HepG2 (cell line): ENCODE measurements around the gene KCNQ1OT1. TPM values are rescaled to one million over a fixed set of nuclear protein-coding genes. Genes with fewer than 3 reads are reported as not detected.

ENCODE experiments used
- ATF4 ChIP-seq, 2 experiments: fragments of 450-650 bp in 1 of 2; sonication (generic) in 1 of 2; formaldehyde crosslinking; IDR thresholded peaks; 2 replicates each; pipeline versions ENCODE4 v1.5.0 to v1.8.0; 2020 to 2022; ENCODE audit warnings: mild to moderate bottlenecking in 1 of 2, missing genetic modification reagents in 1 of 2
- BORCS8-MEF2B ChIP-seq: sonication (generic); formaldehyde crosslinking; IDR thresholded peaks from 2 replicates; pipeline ENCODE4 v1.8.0; 2022; ENCODE audit warnings: mild to moderate bottlenecking, missing genetic modification reagents
- DNMT3B ChIP-seq: conservative IDR thresholded peaks from 2 replicates; pipeline ENCODE4 v1.6.1; 2016; ENCODE audit warnings: missing biosample characterization, control low read depth
- DPF2 ChIP-seq: sonication (generic); formaldehyde crosslinking; IDR thresholded peaks from 2 replicates; pipeline ENCODE4 v1.4.0; 2020; ENCODE audit warnings: mild to moderate bottlenecking, low read depth, missing genetic modification reagents, borderline replicate concordance
- HIVEP1 ChIP-seq: sonication (generic); formaldehyde crosslinking; IDR thresholded peaks from 2 replicates; pipeline ENCODE4 v1.4.0; 2020; ENCODE audit warnings: mild to moderate bottlenecking, missing genetic modification reagents
- PAXIP1 ChIP-seq: sonication (generic); formaldehyde crosslinking; conservative IDR thresholded peaks from 2 replicates; pipeline ENCODE4 v1.4.0; 2020; ENCODE audit warnings: mild to moderate bottlenecking, missing genetic modification reagents, moderate library complexity
- RAD51 ChIP-seq: fragments of 450-650 bp; IDR thresholded peaks from 2 replicates; pipeline ENCODE4 v1.6.1; 2016; ENCODE audit warnings: borderline replicate concordance
- RBFOX2 ChIP-seq: fragments of 200-400 bp; formaldehyde crosslinking; IDR thresholded peaks from 2 replicates; pipeline ENCODE4 v1.6.1; 2017; ENCODE audit warnings: low read depth, mild to moderate bottlenecking, low read length
- SMARCE1 ChIP-seq: fragments of 450-650 bp; IDR thresholded peaks from 2 replicates; pipeline ENCODE4 v1.6.1; 2017; ENCODE audit warnings: borderline replicate concordance
- TAF1 ChIP-seq: sonication (generic); formaldehyde crosslinking; IDR thresholded peaks from 2 replicates; pipeline ENCODE4 v1.4.0; 2020; ENCODE audit warnings: missing genetic modification reagents
- ZMYM3 ChIP-seq: sonication (generic); formaldehyde crosslinking; IDR thresholded peaks from 2 replicates; pipeline ENCODE4 v1.5.1; 2020; ENCODE audit warnings: mild to moderate bottlenecking, missing genetic modification reagents
- ZNF235 ChIP-seq: sonication (generic); formaldehyde crosslinking; IDR thresholded peaks from 2 replicates; pipeline ENCODE4 v1.8.1; 2023; ENCODE audit warnings: mild to moderate bottlenecking, missing genetic modification reagents, borderline replicate concordance
- ZNF543 ChIP-seq: sonication (generic); formaldehyde crosslinking; IDR thresholded peaks from 2 replicates; pipeline ENCODE4 v1.4.0; 2020; ENCODE audit warnings: mild to moderate bottlenecking, missing genetic modification reagents
- ZNF670 ChIP-seq: sonication (generic); formaldehyde crosslinking; IDR thresholded peaks from 2 replicates; pipeline ENCODE4 v1.8.0; 2022; ENCODE audit warnings: mild to moderate bottlenecking, missing genetic modification reagents, borderline replicate concordance
- polyA plus RNA-seq, 8 experiments: library from polyadenylated mRNA; depleted of rRNA in 3 of 8; stranded (reverse) in 7 of 8; unstranded in 1 of 8; fragments of >200 nt; fragmentation: Illumina TruSeq in 4 of 8; extraction: Trizol in 4 of 8; gene quantifications; 2 replicates each; pipeline versions ENCODE4 v1.2.1 to v1.2.3, GENCODE V29; 2011 to 2016; ENCODE audit warnings: low read depth in 4 of 8, missing spikeins in 1 of 8, mixed read lengths in 1 of 8; ENCODE audit not compliant: insufficient read depth in 1 of 8
- total RNA-seq, 5 experiments: library from RNA; depleted of rRNA; stranded (reverse); fragments of >200 nt; fragmentation: Illumina TruSeq; extraction: Trizol; gene quantifications; 2 replicates each; pipeline ENCODE4 v1.2.3, GENCODE V29; 2016; ENCODE audit warnings: low read depth in 1 of 5
- TF ChIP-seq, protein P1 (sequence below): fragments of 450-650 bp; IDR thresholded peaks from 2 replicates; pipeline ENCODE4 v1.6.1; 2017; ENCODE audit warnings: mild to moderate bottlenecking
- TF ChIP-seq, protein P2 (sequence below): sonication (generic); formaldehyde crosslinking; IDR thresholded peaks from 2 replicates; pipeline ENCODE4 v1.9.0; 2021; ENCODE audit warnings: missing genetic modification reagents, mild to moderate bottlenecking, borderline replicate concordance

KCNQ1OT1 gene
- total and polyA plus RNA-seq, 2 of the 13 experiments (the other 11 are each of a cell fraction or from before 2014, with no cell fraction given) = 1.3 to 18.9 TPM

- TF ChIP-seq PAXIP1 (CRISPR knock-in tag) (peak; percentile 96), RBFOX2 (no peak), BORCS8-MEF2B (CRISPR knock-in tag) (peak; percentile 7; the same call in 1 of the 2 replicates), ATF4 (CRISPR knock-in tag; IDR thresholded peaks at IDR 0.05) (0 out of 4 replicates have a peak, but pooled peaks of 1 of the 2 experiments have one; percentile 27), RAD51 (no peak), ZNF670 (CRISPR knock-in tag) (no peak), DNMT3B (CRISPR knock-in tag) (no peak; the same call in 1 of the 2 replicates), TAF1 (CRISPR knock-in tag) (no peak; the same call in 1 of the 2 replicates), HIVEP1 (peak; percentile 17; the same call in 1 of the 2 replicates), ZNF235 (no peak), SMARCE1 (no peak), DPF2 (CRISPR knock-in tag) (0 out of 2 replicates have a peak, but pooled peaks have one; percentile 43), ZNF543 (CRISPR knock-in tag) (peak; percentile 82; the same call in 1 of the 2 replicates), ZMYM3 (0 out of 2 replicates have a peak, but pooled peaks have one; percentile 11)
- TF ChIP-seq, protein P1, sequence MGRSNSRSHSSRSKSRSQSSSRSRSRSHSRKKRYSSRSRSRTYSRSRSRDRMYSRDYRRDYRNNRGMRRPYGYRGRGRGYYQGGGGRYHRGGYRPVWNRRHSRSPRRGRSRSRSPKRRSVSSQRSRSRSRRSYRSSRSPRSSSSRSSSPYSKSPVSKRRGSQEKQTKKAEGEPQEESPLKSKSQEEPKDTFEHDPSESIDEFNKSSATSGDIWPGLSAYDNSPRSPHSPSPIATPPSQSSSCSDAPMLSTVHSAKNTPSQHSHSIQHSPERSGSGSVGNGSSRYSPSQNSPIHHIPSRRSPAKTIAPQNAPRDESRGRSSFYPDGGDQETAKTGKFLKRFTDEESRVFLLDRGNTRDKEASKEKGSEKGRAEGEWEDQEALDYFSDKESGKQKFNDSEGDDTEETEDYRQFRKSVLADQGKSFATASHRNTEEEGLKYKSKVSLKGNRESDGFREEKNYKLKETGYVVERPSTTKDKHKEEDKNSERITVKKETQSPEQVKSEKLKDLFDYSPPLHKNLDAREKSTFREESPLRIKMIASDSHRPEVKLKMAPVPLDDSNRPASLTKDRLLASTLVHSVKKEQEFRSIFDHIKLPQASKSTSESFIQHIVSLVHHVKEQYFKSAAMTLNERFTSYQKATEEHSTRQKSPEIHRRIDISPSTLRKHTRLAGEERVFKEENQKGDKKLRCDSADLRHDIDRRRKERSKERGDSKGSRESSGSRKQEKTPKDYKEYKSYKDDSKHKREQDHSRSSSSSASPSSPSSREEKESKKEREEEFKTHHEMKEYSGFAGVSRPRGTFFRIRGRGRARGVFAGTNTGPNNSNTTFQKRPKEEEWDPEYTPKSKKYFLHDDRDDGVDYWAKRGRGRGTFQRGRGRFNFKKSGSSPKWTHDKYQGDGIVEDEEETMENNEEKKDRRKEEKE = no peak
- TF ChIP-seq, protein P2, sequence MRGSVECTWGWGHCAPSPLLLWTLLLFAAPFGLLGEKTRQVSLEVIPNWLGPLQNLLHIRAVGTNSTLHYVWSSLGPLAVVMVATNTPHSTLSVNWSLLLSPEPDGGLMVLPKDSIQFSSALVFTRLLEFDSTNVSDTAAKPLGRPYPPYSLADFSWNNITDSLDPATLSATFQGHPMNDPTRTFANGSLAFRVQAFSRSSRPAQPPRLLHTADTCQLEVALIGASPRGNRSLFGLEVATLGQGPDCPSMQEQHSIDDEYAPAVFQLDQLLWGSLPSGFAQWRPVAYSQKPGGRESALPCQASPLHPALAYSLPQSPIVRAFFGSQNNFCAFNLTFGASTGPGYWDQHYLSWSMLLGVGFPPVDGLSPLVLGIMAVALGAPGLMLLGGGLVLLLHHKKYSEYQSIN (CRISPR knock-in tag) = no peak
Observed at GRCh38 chr11:2730272-2731129, 30.7 kb upstream of the KCNQ1OT1 start (continued).
